GM13977 (cell line): ENCODE results near the gene CENPP.

Source experiments
- DNase-seq: peaks from one replicate; pipeline ENCODE4 v3.0.0; 2012; ENCODE audit warnings: low spot score
- CTCF ChIP-seq: IDR thresholded peaks from 2 replicates; pipeline ENCODE4 v1.5.1; 2012; ENCODE audit warnings: mild to moderate bottlenecking, control low read depth; ENCODE audit not compliant: insufficient read depth; ENCODE audit errors: extremely low read depth, missing control alignments
- in situ Hi-C: fragments of 300-500 bp; cut with MboI; formaldehyde crosslinking; loops from one replicate; pipeline ENCODE4 v1.12.0; 2022; ENCODE audit warnings: low sequenced_read_pairs, low pct_unique_long_range_greater_than_20kb, mixed read lengths, inconsistent platforms; ENCODE audit not compliant: unreplicated experiment

CENPP gene

DNA sequence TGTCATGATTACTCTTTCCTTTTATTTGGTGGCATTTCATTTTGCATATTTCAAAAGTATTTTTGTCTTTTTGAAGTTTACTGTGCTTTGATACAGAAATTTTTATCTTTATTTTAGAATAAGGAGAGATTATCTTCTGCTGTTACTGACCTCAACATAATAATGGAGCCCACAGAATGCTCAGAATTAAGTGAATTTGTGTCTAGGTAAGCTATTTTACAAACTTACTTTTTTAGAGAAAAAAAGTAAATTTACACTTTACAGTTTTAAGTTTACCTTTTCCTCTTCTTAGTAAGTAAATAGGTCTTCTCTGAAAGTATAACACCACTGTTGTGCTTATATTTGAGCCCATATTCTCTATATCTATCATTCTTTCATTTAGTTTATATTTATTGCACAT is 19.8 kb downstream of the CENPP start:
- DNase-seq = no peak
- TF ChIP-seq CTCF = no peak
- in situ Hi-C loops = loop anchor here (25.0 kb wide), 1 partner anchor 92 kb away; no protein-coding TSS in a partner anchor

GRCh38 chr9:92349771-92350739 is 24.3 kb downstream of the CENPP start:
- in situ Hi-C loops = loop anchor here (25.0 kb wide), 1 partner anchor 87 kb away; no protein-coding TSS in a partner anchor
- no peak for TF ChIP-seq CTCF
- DNase-seq = no peak

- in situ Hi-C loops = no loop called here
- no peak for DNase-seq
- TF ChIP-seq CTCF = no peak
Observed at GRCh38 chr9:92350740-92351133, 25.0 kb downstream of the CENPP start.

DNA sequence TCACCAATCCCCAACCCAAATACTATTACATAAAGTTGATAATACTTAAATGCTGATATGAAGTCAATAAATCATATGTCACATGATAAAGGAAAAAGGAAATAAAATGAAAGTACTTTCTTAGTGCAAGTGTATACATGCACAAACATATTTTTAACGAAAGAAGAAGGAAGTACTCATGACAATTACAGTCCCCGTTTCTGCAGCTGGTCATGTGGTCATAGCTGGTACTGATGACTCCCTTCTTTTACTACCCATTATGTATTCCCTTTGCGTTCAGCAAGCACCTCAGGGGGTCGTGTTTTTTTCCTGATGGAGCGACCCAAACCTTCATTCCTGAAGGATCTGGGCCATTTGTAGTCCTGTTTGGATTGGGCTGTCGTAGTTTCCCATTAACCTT is 27.3 kb downstream of the CENPP start:
- in situ Hi-C loops = no loop called here
- TF ChIP-seq CTCF = no peak
- no peak for DNase-seq

- in situ Hi-C loops = no loop called here
- no peak for DNase-seq
- no peak for TF ChIP-seq CTCF
Observed at GRCh38 chr9:92359394-92359995, 33.7 kb downstream of the CENPP start.

- in situ Hi-C loops = no loop called here
- no peak for DNase-seq
- TF ChIP-seq CTCF = no peak
Observed at GRCh38 chr9:92360083-92360482, 34.3 kb downstream of the CENPP start.
